Activated CD4-positive, alpha-beta T cell treated with anti-CD3 and anti-CD28 coated beads, Interleukin-2, amount 50 U/mL, for 1 hour (primary cell): ENCODE measurements around the gene CDH4.
"Not testable (repeated sequence)": the region's sequence is repeated elsewhere in the genome, so short reads cannot be mapped to it uniquely, and the experiment has no call there.

Source experiments
- DNase-seq: peaks from one replicate; pipeline ENCODE4 v3.0.0-alpha.2; 2020

The CDH4 gene

GRCh38 chr20:61977419-61977786 is 725.3 kb downstream of the CDH4 start:
- DNase-seq, result no peak

- no peak for DNase-seq
These were observed 726.4 kb downstream of the CDH4 start for GRCh38 chr20:61978491-61978890.

- DNase-seq, result no peak
These were observed 727.0 kb downstream of the CDH4 start for GRCh38 chr20:61979090-61979489.

GRCh38 chr20:61979701-61980635 is 727.9 kb downstream of the CDH4 start:
- no peak for DNase-seq

GRCh38 chr20:61980647-61981583 is 728.9 kb downstream of the CDH4 start:
- DNase-seq, result no peak

GRCh38 chr20:61981691-61982090 is 729.6 kb downstream of the CDH4 start:
- not testable (repeated sequence) for DNase-seq

GRCh38 chr20:61982191-61982950 is 730.3 kb downstream of the CDH4 start:
- DNase-seq, result no peak

- DNase-seq, result no peak
These were observed 730.9 kb downstream of the CDH4 start for GRCh38 chr20:61982951-61983315.

GRCh38 chr20:61983965-61984364 is 731.9 kb downstream of the CDH4 start:
- no peak for DNase-seq

- not testable (repeated sequence) for DNase-seq
These were observed 732.4 kb downstream of the CDH4 start for GRCh38 chr20:61984431-61984830.

- no peak for DNase-seq
These were observed 733.0 kb downstream of the CDH4 start for GRCh38 chr20:61985096-61985495.

- no peak for DNase-seq
These were observed 734.8 kb downstream of the CDH4 start for GRCh38 chr20:61986762-61987321.

GRCh38 chr20:61988665-61989064 is 736.6 kb downstream of the CDH4 start:
- DNase-seq, result no peak

- DNase-seq, result no peak
These were observed 737.7 kb downstream of the CDH4 start for GRCh38 chr20:61989741-61990140.
